Pancreas (tissue), 10 donors: ENCODE data around the gene C2CD5. TPM values are rescaled to one million over a fixed set of nuclear protein-coding genes. Genes with fewer than 3 reads are reported as not detected.

ENCODE experiments used
- ATAC-seq, 4 donors: fragments of 200-7000 bp; cut with Tn5 transposase; one replicate each; pipeline versions ENCODE4 v1.8.0 to v1.9.1; 2020; ENCODE audit warnings: mild to moderate bottlenecking in 4 of 4, moderate library complexity in 4 of 4
- DNase-seq, 6 donors: peaks; one replicate each; pipeline ENCODE4 v3.0.0-alpha.2; 2020
- FAIRE-seq: peaks from 2 replicates; lab custom pipeline; 2012; peaks lifted over from hg19 to GRCh38; lab: Jason Lieb, UNC
- H3K27ac ChIP-seq, 4 donors: fragments of 200-600 bp; sonication (generic); 1 replicate in 3 of 4; 2 replicates in 1 of 4; pipeline versions ENCODE4 v1.5.0 to v1.8.0; 2020
- H3K27me3 ChIP-seq, 4 donors: fragments of 200-600 bp; one replicate each; pipeline ENCODE4 v1.8.0; 2021
- H3K36me3 ChIP-seq, 3 donors: fragments of 200-600 bp; sonication (generic) in 1 of 3; one replicate each; pipeline versions ENCODE4 v1.5.0 to v1.8.0; 2020 to 2021
- H3K4me1 ChIP-seq, 3 donors: fragments of 200-600 bp; one replicate each; pipeline ENCODE4 v1.8.0; 2021
- H3K4me3 ChIP-seq, 4 donors: fragments of 200-600 bp; sonication (generic) in 2 of 4; one replicate each; pipeline versions ENCODE4 v1.5.0 to v1.8.0; 2020 to 2021
- H3K9me3 ChIP-seq, 4 donors: fragments of 200-600 bp; one replicate each; pipeline ENCODE4 v1.8.0; 2021
- WGBS, 2 donors: extraction: QIAGEN DNeasy Blood & Tissue Kit; methylation state at CpG; one replicate each; pipeline ENCODE4 v1.1.7; 2013; 5-methylcytosine and 5-hydroxymethylcytosine counted together
- intact Hi-C, 3 donors: fragments of 100-400 bp; cut with DNase I; formaldehyde crosslinking; loops; one replicate each; pipeline versions ENCODE4 v1.11.1 to v1.14.2; 2022
- polyA plus RNA-seq, 2 donors: library from polyadenylated mRNA; stranded (reverse); fragments of 200-250 nt; gene quantifications; one replicate each; pipeline ENCODE4 v1.2.3, GENCODE V29; 2013
- total RNA-seq, 6 donors: library from RNA; stranded (reverse); fragmentation: NEBNext Ultra II Directional in 4 of 6; extraction: Animal tissue kit (Norgen Biotek cat#: 25700) in 4 of 6; gene quantifications; one replicate each; pipeline versions ENCODE4 v1.2.1 to v1.2.4, GENCODE V29; 2021 to 2023
- TF ChIP-seq, protein P1 (sequence below), 4 donors: fragments of 200-600 bp; sonication (generic) in 3 of 4; IDR thresholded peaks; one replicate each; pipeline versions ENCODE4 v1.5.0 to v1.8.0; 2021; ENCODE audit warnings: antibody characterized with exemption in 4 of 4
- donor health status: healthy with polysubstance abuse.
- donor health status: DM: no; HTN: no; CAD: no; lungs with moderate emphysema.
- donor health status: DM: no; HTN: no; CAD: no.
- donor health status: control.
- donor health status: control.
- donor health status: Bipolar disorder and iron deficiency.
- donor health status: DM: yes; HTN: yes; CAD: no.
- donor health status: DM: no; HTN: no; CAD: no.
- donor health status: DM: no; HTN: no; CAD: no.
- donor health status: DM: yes; HTN: yes; CAD: no.

C2CD5 gene
- total and polyA plus RNA-seq, 8 donors, result 9.6 to 26.3 (median 16.1) TPM

DNA sequence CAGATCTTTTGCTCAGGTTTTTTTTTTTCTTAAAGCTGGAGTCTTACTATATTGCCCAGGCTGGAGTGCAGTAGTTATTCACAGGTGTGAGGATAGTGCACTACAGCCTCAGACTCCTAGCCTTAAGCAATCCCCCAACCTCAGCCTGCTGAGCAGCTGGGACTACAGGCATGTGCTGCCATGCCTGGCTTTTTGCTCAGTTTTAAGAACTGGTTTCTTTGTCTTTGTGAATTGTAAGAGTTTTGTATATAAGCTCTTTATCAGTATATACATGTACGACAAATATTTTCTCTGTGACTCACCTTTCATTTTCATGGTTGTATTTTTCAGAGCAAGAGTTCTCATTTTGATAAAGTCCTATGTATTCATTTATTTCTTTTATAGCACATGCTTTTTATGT, 33.3 kb upstream of the C2CD5 start:
- TF ChIP-seq, protein P1, sequence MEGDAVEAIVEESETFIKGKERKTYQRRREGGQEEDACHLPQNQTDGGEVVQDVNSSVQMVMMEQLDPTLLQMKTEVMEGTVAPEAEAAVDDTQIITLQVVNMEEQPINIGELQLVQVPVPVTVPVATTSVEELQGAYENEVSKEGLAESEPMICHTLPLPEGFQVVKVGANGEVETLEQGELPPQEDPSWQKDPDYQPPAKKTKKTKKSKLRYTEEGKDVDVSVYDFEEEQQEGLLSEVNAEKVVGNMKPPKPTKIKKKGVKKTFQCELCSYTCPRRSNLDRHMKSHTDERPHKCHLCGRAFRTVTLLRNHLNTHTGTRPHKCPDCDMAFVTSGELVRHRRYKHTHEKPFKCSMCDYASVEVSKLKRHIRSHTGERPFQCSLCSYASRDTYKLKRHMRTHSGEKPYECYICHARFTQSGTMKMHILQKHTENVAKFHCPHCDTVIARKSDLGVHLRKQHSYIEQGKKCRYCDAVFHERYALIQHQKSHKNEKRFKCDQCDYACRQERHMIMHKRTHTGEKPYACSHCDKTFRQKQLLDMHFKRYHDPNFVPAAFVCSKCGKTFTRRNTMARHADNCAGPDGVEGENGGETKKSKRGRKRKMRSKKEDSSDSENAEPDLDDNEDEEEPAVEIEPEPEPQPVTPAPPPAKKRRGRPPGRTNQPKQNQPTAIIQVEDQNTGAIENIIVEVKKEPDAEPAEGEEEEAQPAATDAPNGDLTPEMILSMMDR (IDR thresholded peaks at IDR 0.05), result no peak
- no peak for DNase-seq
- Histone ChIP-seq H3K27me3 (no peaks in the 10 kb centered on the region), H3K4me3 (no peak overlapping the region), H3K4me1 (no peaks in the 10 kb centered on the region), H3K27ac (no peak overlapping the region), H3K9me3 (no peaks in the 10 kb centered on the region), H3K36me3 (no peaks in the 10 kb centered on the region)
- FAIRE-seq, result no peak
- 83% methylated on average over 1 of the region's 1 CpG for WGBS, 2 donors
- intact Hi-C loops, result no loop called here
- ATAC-seq, result no peak

DNA sequence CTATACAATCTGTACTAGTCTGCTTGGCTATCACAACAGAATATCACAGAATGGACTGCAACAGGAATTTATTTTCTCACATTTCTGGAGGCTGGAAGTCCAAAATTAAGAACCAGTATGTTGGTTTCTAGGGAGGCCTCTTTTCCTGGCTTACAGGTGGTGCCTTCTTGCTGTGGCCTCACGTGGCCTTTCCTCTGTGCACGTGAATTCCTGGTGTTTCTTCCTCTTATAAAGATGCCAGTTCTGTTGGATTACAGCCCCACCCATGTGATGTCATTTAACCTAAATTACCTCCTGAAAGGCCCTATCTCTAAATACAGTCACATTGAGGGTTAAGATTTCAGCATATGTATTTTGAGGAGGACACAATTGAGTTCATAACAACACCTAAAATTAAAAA, 32.1 kb upstream of the C2CD5 start:
- DNase-seq (no peak), ATAC-seq (no peak), FAIRE-seq (no peak)
- Histone ChIP-seq H3K4me3 (no peak overlapping the region), H3K4me1 (no peaks in the 10 kb centered on the region), H3K9me3 (no peaks in the 10 kb centered on the region), H3K27ac (no peak overlapping the region), H3K27me3 (no peaks in the 10 kb centered on the region), H3K36me3 (no peaks in the 10 kb centered on the region)
- intact Hi-C loops, result no loop called here
- WGBS, 2 donors, result 85 to 88% methylated on average over 2 of the region's 2 CpGs
- TF ChIP-seq, protein P1 (IDR thresholded peaks at IDR 0.05), result no peak

DNA sequence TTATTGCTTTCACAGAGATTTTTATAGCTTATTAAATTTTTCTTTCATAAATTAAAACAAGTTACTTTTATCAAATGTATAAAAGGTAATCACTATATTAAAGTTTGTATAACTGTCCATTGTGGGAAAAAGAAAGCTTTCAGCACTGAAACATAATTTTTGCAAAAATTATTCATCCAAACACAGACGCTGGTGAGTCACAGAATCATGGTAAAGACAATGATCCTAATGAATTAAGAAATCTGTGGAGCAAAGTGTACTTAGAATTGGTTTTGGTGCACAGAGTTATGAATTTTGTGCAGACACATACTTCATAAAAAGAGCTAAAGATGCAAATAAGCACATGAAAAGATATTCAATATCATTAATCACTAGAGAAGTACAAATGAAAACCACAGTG, 31.7 kb upstream of the C2CD5 start:
- Histone ChIP-seq H3K27ac (no peak overlapping the region), H3K27me3 (no peaks in the 10 kb centered on the region), H3K36me3 (no peaks in the 10 kb centered on the region), H3K4me3 (no peak overlapping the region), H3K9me3 (no peaks in the 10 kb centered on the region), H3K4me1 (no peaks in the 10 kb centered on the region)
- FAIRE-seq, result no peak
- WGBS, 2 donors, result 75 to 81% methylated on average over 1 of the region's 1 CpG
- intact Hi-C loops, result no loop called here
- no peak for ATAC-seq
- TF ChIP-seq, protein P1 (IDR thresholded peaks at IDR 0.05), result no peak
- no peak for DNase-seq

DNA sequence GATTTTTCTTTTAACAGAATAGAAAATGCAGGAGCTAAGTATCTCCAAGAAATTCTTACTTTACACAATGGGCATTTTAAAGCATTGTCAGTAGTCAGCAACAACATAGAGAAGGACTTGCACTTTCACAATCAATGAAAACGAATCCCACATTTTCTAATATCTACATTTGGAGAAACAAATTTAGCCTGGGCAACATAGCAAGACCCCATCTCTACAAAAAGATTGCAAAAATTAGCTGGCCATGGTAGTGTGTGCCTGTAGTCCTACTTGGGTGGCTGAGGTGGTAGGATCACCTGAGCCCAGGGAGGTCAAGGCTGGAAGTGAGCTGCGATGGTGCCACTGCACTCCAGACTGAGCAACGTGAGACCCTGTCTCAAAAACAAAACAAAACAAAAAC, 30.6 kb upstream of the C2CD5 start:
- WGBS, 2 donors, result 81 to 84% methylated on average over 3 of the region's 3 CpGs
- no peak for ATAC-seq
- intact Hi-C loops, result no loop called here

DNA sequence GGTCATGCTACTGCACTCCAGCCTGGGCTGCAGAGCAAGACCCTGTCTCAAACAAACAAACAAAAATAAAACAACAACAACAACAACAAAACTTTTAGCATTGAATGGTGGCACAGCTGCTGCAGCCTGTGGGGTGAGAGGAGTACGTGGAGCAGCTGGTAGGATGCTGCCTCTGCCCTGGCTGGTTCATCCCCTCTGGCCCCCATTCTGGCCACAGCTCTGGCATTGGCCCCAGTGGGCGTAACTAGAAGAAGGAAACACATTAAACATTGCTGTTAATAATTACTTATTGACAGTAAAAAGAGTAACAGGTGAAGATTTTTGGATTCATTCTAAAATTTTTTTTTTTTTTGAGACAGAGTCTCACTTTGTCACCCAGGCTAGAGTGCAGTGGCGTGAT, 28.8 kb upstream of the C2CD5 start:
- H3K4me3 ChIP-seq, result no peak overlapping the region
- no peaks in the 10 kb centered on the region for H3K36me3 ChIP-seq
- DNase-seq (no peak), FAIRE-seq (no peak), ATAC-seq (no peak)
- 40 to 50% methylated on average over 3 of the region's 3 CpGs for WGBS, 2 donors
- H3K4me1 ChIP-seq, result no peaks in the 10 kb centered on the region
- intact Hi-C loops, result no loop called here
- H3K27me3 ChIP-seq, result no peaks in the 10 kb centered on the region
- TF ChIP-seq, protein P1 (IDR thresholded peaks at IDR 0.05), result no peak
- no peak overlapping the region for H3K27ac ChIP-seq
- no peaks in the 10 kb centered on the region for H3K9me3 ChIP-seq

More for the DNA sequence above, 30.6 kb upstream of the C2CD5 start:
- no peaks in the 10 kb centered on the region for H3K9me3 ChIP-seq
- H3K36me3 ChIP-seq, result no peaks in the 10 kb centered on the region
- no peaks in the 10 kb centered on the region for H3K4me1 ChIP-seq
- no peak overlapping the region for H3K4me3 ChIP-seq
- no peak for DNase-seq
- no peak for FAIRE-seq
- no peaks in the 10 kb centered on the region for H3K27me3 ChIP-seq
- no peak overlapping the region for H3K27ac ChIP-seq
- TF ChIP-seq, protein P1 (IDR thresholded peaks at IDR 0.05), result no peak
